Measurements from ENCODE around the gene CBX4. TPM values are rescaled to one million over a fixed set of nuclear protein-coding genes. Genes with fewer than 3 reads are reported as not detected.

The CBX4 gene
- total RNA-seq, 1 donor from 2014 or later: 20.2 TPM

DNA sequence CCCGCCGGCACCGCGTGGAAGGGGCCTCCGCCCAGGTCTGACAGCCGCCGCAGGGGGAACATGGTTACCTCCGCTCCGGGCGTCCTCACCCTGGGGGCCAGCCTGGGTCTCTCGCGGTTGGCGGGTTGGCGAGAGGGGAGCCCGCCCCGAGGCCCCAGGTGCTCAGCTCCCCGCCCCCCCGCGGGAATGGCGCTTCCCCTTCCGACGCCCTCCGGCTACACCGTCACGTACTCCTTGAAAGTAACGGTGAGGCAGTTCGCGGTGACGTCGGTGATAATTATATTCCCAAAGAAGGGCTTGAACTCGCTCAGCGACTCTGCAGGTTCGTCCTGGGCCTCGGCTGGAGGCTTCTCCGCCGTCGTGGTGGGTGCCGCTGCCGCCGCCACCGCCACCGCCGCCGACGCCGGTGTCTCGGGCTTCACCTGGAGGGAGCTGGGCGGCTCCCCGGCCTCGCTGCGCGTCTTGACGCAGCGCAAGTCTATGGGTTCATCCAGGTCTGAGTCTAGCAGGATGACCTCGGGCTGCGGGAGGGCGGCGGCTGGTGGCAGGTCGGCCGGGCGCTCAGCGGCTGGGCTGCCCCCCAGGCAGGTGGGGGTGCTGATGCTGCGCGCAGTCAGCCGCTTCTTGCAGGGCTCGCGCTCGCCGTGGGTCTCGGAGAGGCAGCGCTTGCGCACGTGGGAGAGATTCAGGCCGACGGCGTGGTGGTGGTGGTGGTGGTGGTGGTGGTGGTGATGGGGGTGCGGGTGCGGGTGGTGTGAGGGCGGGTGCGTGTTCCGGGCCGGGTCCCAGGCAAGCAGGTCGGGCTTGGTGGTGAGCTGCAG is 5.3 kb downstream of the CBX4 start:
- H3K27me3 ChIP-seq: no peaks in the 10 kb centered on the region
- no peak overlapping the region for H3K4me3 ChIP-seq
- ATAC-seq: no peak
- TF ChIP-seq, protein P1, sequence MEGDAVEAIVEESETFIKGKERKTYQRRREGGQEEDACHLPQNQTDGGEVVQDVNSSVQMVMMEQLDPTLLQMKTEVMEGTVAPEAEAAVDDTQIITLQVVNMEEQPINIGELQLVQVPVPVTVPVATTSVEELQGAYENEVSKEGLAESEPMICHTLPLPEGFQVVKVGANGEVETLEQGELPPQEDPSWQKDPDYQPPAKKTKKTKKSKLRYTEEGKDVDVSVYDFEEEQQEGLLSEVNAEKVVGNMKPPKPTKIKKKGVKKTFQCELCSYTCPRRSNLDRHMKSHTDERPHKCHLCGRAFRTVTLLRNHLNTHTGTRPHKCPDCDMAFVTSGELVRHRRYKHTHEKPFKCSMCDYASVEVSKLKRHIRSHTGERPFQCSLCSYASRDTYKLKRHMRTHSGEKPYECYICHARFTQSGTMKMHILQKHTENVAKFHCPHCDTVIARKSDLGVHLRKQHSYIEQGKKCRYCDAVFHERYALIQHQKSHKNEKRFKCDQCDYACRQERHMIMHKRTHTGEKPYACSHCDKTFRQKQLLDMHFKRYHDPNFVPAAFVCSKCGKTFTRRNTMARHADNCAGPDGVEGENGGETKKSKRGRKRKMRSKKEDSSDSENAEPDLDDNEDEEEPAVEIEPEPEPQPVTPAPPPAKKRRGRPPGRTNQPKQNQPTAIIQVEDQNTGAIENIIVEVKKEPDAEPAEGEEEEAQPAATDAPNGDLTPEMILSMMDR (IDR thresholded peaks at IDR 0.05): no peak
- DNase-seq: no peak
- peaks cover 22% of the 10 kb centered on the region for H3K36me3 ChIP-seq
- intact Hi-C loops (cut with DNase I): no loop called here
- H3K4me1 ChIP-seq: peaks cover 44% of the 10 kb centered on the region
- no peaks in the 10 kb centered on the region for H3K9me3 ChIP-seq
- H3K27ac ChIP-seq: no peak overlapping the region

DNA sequence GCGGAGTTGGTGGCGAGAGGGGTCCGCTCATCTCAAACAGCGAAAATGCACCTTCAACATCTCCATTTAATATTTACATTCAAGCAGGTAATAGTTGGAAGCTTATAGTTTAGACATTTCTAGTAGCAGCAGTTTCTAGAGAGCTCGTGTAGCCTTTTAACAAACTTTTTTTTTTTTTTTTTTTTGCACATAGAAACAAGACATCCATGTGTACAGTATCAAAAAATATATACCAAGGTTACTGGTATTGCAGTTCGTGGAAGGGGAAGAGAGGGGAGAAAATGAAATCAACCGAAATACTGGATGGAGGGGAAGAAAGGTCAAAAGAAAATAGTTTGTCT is 6.2 kb downstream of the CBX4 start:
- H3K27ac ChIP-seq: no peak overlapping the region
- no peak for DNase-seq
- H3K4me3 ChIP-seq: peak overlapping the region; percentile 32

DNA sequence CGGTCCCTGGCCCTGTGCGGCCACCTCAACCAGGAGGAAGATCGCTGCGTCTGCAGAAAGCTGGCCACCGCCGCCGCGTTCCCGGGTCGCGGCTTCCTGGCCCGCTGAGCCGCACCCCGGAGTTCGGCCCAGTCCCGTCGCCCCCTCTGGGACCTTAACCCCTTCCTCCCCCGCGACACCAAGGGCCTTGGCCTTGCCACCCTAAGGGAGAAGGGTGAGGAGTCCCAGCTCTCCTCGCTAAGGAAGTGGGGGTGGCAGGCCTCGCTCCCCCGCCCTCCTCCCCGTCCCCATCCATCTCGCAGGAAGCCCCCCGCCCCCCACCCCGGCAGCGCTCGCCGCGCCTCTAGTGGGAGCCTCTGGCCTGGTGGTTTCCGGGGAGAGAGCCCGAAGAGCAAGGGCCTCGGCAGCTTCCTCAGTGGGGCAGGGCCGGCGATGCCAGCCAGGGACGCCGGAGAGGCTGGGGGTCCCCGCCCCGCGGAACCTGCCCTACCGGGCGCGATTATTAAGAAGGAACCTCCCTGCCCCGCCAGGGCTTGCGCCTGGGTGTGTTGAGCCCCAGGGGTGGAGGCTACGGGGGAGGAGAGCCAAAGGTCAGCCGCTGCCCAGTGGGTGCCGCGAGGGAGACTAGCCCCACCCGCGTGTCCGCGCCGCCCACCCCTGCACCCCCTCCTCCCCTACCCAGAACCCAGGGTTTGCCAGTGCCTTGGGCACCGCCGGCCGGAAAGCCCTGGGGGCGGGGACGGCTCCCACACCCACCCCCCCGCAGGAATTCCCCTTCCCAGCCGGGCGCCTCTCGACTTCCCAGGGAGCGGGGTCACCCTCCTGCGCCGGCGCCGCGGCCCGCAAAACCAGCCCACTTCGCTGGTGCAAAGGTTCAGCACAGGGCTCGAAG is 6.8 kb downstream of the CBX4 start:
- TF ChIP-seq, protein P1 (IDR thresholded peaks at IDR 0.05): no peak
- intact Hi-C loops (cut with DNase I): no loop called here
- Histone ChIP-seq H3K27me3 (no peaks in the 10 kb centered on the region), H3K27ac (no peak overlapping the region), H3K9me3 (no peaks in the 10 kb centered on the region), H3K4me1 (peaks cover 44% of the 10 kb centered on the region), H3K4me3 (peak overlapping the region; percentile 32), H3K36me3 (peaks cover 22% of the 10 kb centered on the region)
- DNase-seq (peak; percentile 77), ATAC-seq (peak; percentile 10)

More for the DNA sequence above, 6.2 kb downstream of the CBX4 start:
- H3K9me3 ChIP-seq: no peaks in the 10 kb centered on the region
- H3K4me1 ChIP-seq: peaks cover 44% of the 10 kb centered on the region
- TF ChIP-seq, protein P1 (IDR thresholded peaks at IDR 0.05): no peak
- no peak for ATAC-seq
- H3K27me3 ChIP-seq: no peaks in the 10 kb centered on the region
- intact Hi-C loops (cut with DNase I): no loop called here
- peaks cover 22% of the 10 kb centered on the region for H3K36me3 ChIP-seq

GRCh38 chr17:79831265-79832217 is 7.7 kb downstream of the CBX4 start:
- Histone ChIP-seq H3K27ac (no peak overlapping the region), H3K4me1 (peaks cover 37% of the 10 kb centered on the region), H3K36me3 (peaks cover 22% of the 10 kb centered on the region), H3K4me3 (peak overlapping the region; percentile 32), H3K27me3 (no peaks in the 10 kb centered on the region), H3K9me3 (no peaks in the 10 kb centered on the region)
- TF ChIP-seq, protein P1 (IDR thresholded peaks at IDR 0.05): no peak
- intact Hi-C loops (cut with DNase I): no loop called here
- ATAC-seq: peak; percentile 56
- DNase-seq: peak; percentile 82

- DNase-seq: no peak
- no peak for ATAC-seq
- intact Hi-C loops (cut with DNase I): no loop called here
Observed at GRCh38 chr17:79830763-79831264, 8.4 kb downstream of the CBX4 start.

More at GRCh38 chr17:79830763-79831264, 8.4 kb downstream of the CBX4 start:
- Histone ChIP-seq H3K36me3 (peaks cover 22% of the 10 kb centered on the region), H3K9me3 (no peaks in the 10 kb centered on the region), H3K27me3 (no peaks in the 10 kb centered on the region), H3K4me3 (no peak overlapping the region), H3K27ac (no peak overlapping the region), H3K4me1 (peaks cover 30% of the 10 kb centered on the region)
- TF ChIP-seq, protein P1 (IDR thresholded peaks at IDR 0.05): no peak
